Occipital lobe (tissue), 2 donors: ENCODE results near the gene MRPL52. TPM values are rescaled to one million over a fixed set of nuclear protein-coding genes. Genes with fewer than 3 reads are reported as not detected.
A peak's percentile ranks its signal among the peaks of the same experiment; 100 is the strongest.
"Not testable (repeated sequence)": the region's sequence is repeated elsewhere in the genome, so short reads cannot be mapped to it uniquely, and the experiment has no call there.

Experiments used
- DNase-seq: peaks from one replicate; lab custom pipeline; 2025; lab: John Stamatoyannopoulos, UW
- total RNA-seq: library from RNA; depleted of rRNA; stranded (reverse); fragments of >200 nt; gene quantifications from one replicate; pipeline ENCODE4 v1.2.3, GENCODE V29; 2014

Gene MRPL52
- 16.4 TPM for total RNA-seq

DNA sequence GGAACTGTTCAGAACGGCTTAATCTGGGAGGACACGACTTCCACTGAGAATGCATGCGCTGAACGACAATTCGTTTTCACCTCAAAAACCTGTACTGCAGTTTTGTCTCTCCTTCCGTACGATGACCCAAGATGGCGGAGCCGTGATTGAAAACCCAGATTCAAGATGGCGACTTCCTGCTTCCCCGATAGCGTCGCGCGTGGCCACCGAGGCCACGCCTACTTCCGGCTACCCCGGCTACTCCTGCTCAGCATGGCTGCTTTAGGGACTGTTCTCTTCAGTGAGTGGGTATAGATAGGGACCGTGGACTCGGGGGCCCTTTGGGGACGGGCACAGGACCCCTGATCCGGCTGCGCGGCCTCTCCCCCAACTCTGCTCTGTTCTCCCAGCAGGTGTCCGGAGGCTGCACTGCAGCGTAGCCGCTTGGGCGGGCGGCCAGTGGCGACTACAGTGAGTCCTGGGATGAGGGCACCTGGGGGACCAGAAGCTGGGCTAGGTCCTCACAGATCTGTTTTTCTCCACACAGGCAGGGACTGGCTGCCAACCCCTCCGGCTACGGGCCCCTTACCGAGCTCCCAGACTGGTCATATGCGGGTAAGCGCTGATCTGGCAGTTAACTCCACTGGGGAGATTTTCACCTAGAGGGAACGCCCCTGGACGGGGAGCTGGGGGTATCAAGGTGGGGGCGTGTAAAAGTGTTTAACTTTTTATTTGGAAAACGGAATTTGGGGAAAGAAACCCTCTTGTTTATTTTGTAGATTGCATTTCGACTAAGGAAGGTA is at the start of gene MRPL52:
MRPL52 (plus strand) TSS at position 227 of the 782 bp plus-strand sequence; CDS start at position 253, 26 bp downstream.
- DNase-seq, result peak; percentile 83

- DNase-seq, result no peak
Observed at GRCh38 chr14:22780105-22780679, 49.5 kb upstream of the MRPL52 start.

- DNase-seq, result no peak
Observed at GRCh38 chr14:22780941-22781300, 48.8 kb upstream of the MRPL52 start.

- DNase-seq, result no peak
Observed at GRCh38 chr14:22781301-22781991, 48.2 kb upstream of the MRPL52 start.

GRCh38 chr14:22786685-22787084 is 43.0 kb upstream of the MRPL52 start:
- no peak for DNase-seq

GRCh38 chr14:22791301-22791700 is 38.4 kb upstream of the MRPL52 start:
- no peak for DNase-seq

- no peak for DNase-seq
Observed at GRCh38 chr14:22792158-22792557, 37.5 kb upstream of the MRPL52 start.

DNA sequence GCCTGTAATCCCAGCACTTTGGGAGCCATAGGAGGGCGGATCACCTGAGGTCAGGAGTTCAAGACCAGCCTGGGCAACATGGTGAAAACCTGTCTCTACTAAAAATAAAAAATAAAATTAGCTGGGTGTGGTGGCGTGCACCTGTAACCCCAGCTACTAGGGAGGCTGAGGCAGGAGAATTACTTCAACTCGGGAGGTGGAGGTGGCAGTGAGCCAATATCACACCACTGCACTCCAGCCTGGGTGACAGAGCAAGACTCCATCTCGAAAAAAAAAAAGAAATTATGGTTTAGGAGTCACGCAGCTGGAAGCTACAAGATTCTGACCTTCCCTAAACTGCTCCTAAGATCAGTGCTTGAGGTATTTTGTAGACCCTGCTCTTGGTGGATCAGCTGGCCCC is 36.1 kb upstream of the MRPL52 start:
- not testable (repeated sequence) for DNase-seq

- no peak for DNase-seq
Observed at GRCh38 chr14:22793976-22794375, 35.7 kb upstream of the MRPL52 start.

GRCh38 chr14:22794551-22794951 is 35.1 kb upstream of the MRPL52 start:
- DNase-seq, result no peak

GRCh38 chr14:22796087-22796707 is 33.5 kb upstream of the MRPL52 start:
- DNase-seq, result no peak

- DNase-seq, result no peak
Observed at GRCh38 chr14:22797017-22797917, 32.4 kb upstream of the MRPL52 start.

DNA sequence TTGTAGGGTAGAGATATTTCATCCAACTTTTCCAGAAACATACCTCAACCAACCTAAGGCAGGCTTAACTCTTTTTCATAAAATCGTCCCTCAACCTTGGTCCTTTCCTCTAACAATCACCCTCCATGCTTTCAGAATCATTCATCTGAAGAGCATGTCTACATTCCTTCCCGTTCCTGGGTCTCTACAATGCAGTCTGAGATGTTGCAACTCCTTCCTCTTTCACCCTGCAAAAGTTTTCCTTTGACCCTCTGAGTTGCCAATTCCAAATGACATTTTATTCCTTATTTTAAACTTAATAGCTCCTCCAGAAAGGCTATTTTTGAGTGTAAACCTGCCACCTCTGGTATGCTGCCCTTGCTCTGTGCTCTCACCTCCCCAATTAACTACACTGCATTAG is 31.2 kb upstream of the MRPL52 start:
- DNase-seq, result no peak

DNA sequence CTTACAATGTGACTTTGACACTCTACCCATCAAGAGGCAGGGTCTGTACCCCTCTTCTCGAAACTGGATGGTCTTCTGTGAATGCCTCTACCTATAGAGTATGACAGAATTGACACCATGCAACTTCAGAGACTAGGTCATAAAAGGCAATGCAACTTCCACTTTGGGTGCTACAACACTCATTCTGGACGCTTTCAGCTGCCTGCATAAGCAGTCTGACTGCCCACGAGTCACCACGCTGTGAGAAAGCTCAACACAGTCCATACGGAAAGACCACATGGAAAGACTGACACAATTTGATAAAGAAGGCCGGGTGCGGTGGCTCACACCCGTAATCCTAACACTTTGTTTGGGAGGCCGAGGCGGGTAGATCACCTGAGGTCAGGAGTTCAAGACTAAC is 29.3 kb upstream of the MRPL52 start:
- no peak for DNase-seq

DNA sequence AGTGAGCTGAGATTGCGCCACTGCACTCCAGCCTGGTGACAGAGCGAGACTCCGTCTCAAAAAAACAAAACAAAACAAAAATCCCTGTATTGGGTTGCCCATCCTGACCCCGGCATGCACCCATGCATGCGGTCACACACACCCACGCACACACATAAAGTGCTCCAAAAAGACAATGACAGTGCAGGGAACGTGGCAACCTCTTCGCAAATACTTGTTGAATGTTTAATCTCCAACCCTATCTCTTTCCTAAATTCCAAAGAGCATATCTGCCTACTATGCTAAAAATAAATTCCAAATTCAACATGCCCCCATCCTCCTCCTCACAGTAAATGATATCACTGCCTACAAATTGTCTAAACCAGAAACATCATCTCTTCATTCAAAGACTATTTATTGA is 28.0 kb upstream of the MRPL52 start:
- DNase-seq, result no peak

GRCh38 chr14:22802860-22803686 is 26.6 kb upstream of the MRPL52 start:
- no peak for DNase-seq

GRCh38 chr14:22803687-22803974 is 26.1 kb upstream of the MRPL52 start:
- DNase-seq, result no peak

DNA sequence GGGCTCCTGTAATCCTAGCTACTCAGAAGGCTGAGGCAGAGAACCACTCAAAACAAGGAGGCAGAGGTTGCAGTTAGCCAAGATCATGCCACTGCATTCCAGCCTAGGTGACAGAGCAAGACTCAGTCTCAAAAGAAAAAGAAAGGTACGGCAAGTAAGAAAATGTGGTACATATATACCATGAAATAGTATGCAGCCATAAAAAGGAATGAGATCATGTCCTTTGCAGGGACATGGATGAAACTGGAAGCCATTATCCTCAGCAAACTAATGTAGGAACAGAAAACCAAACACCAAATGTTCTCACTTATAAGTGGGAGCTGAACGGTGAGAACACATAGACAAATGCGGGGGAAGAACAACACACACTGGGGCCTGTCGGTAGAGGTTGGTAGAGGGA is 24.5 kb upstream of the MRPL52 start:
- DNase-seq, result not testable (repeated sequence)

- DNase-seq, result no peak
Observed at GRCh38 chr14:22807432-22808087, 22.1 kb upstream of the MRPL52 start.
